Endothelial cell (in vitro differentiated cells): Measurements from ENCODE around the gene RGPD4. TPM values are rescaled to one million over a fixed set of nuclear protein-coding genes. Genes with fewer than 3 reads are reported as not detected.

Experiments used
- DNase-seq: peaks from one replicate; pipeline ENCODE4 v3.0.0; 2021; ENCODE audit warnings: low spot score
- H3K27ac Mint-ChIP-seq: one replicate; pipeline ENCODE4 v1.8.0; 2021; ENCODE audit warnings: mixed read lengths, inconsistent platforms; ENCODE audit not compliant: unreplicated experiment
- H3K27me3 Mint-ChIP-seq: one replicate; pipeline ENCODE4 v1.8.0; 2021; ENCODE audit warnings: mild to moderate bottlenecking, moderate library complexity, mixed read lengths, inconsistent platforms; ENCODE audit not compliant: unreplicated experiment
- H3K36me3 Mint-ChIP-seq: one replicate; pipeline ENCODE4 v1.8.0; 2021; ENCODE audit warnings: mild to moderate bottlenecking, low read depth, mixed read lengths, inconsistent platforms; ENCODE audit not compliant: unreplicated experiment
- H3K4me1 Mint-ChIP-seq: one replicate; pipeline ENCODE4 v1.8.0; 2021; ENCODE audit warnings: mild to moderate bottlenecking, mixed read lengths, inconsistent platforms; ENCODE audit not compliant: unreplicated experiment
- H3K4me3 Mint-ChIP-seq: one replicate; pipeline ENCODE4 v1.8.0; 2021; ENCODE audit warnings: mild to moderate bottlenecking, mixed read lengths, inconsistent platforms; ENCODE audit not compliant: unreplicated experiment
- H3K9me3 Mint-ChIP-seq: one replicate; pipeline ENCODE4 v1.8.0; 2021; ENCODE audit warnings: mixed read lengths, inconsistent platforms; ENCODE audit not compliant: unreplicated experiment
- CTCF ChIP-seq: fragments of 200-600 bp; sonication (generic); IDR thresholded peaks from one replicate; pipeline ENCODE4 v1.5.0; 2021; ENCODE audit warnings: antibody characterized with exemption; ENCODE audit not compliant: unreplicated experiment
- total RNA-seq: library from RNA; stranded (reverse); fragmentation: NEBNext Ultra II Directional; extraction: Animal tissue kit (Norgen Biotek cat#: 25700); gene quantifications from one replicate; pipeline ENCODE4 v1.2.1, GENCODE V29; 2021; ENCODE audit not compliant: unreplicated experiment

RGPD4 gene
- total RNA-seq, 1 donor from 2014 or later, result not detected

- H3K4me1 Mint-ChIP-seq, result peaks cover 14% of the 10 kb centered on the region
- DNase-seq, result no peak
- no peak overlapping the region for H3K4me3 Mint-ChIP-seq
- H3K9me3 Mint-ChIP-seq, result no peaks in the 10 kb centered on the region
- no peaks in the 10 kb centered on the region for H3K36me3 Mint-ChIP-seq
- no peak overlapping the region for H3K27ac Mint-ChIP-seq
- no peaks in the 10 kb centered on the region for H3K27me3 Mint-ChIP-seq
- no peak for TF ChIP-seq CTCF
Observed at GRCh38 chr2:107927034-107927534, 100.4 kb downstream of the RGPD4 start.

- DNase-seq, result no peak
- no peaks in the 10 kb centered on the region for H3K9me3 Mint-ChIP-seq
- peaks cover 46% of the 10 kb centered on the region for H3K4me1 Mint-ChIP-seq
- H3K4me3 Mint-ChIP-seq, result no peak overlapping the region
- H3K36me3 Mint-ChIP-seq, result no peaks in the 10 kb centered on the region
- H3K27me3 Mint-ChIP-seq, result no peaks in the 10 kb centered on the region
- H3K27ac Mint-ChIP-seq, result no peak overlapping the region
- TF ChIP-seq CTCF, result no peak
Observed at GRCh38 chr2:107931412-107931811, 104.7 kb downstream of the RGPD4 start.

GRCh38 chr2:107932488-107932887, 105.8 kb downstream of the RGPD4 start:
- H3K9me3 Mint-ChIP-seq, result no peaks in the 10 kb centered on the region
- no peaks in the 10 kb centered on the region for H3K36me3 Mint-ChIP-seq
- H3K27me3 Mint-ChIP-seq, result no peaks in the 10 kb centered on the region
- H3K27ac Mint-ChIP-seq, result peak overlapping the region; percentile 91
- H3K4me1 Mint-ChIP-seq, result peaks cover 49% of the 10 kb centered on the region
- TF ChIP-seq CTCF, result no peak
- DNase-seq, result no peak
- no peak overlapping the region for H3K4me3 Mint-ChIP-seq

GRCh38 chr2:107932979-107933378, 106.3 kb downstream of the RGPD4 start:
- no peak for TF ChIP-seq CTCF
- DNase-seq, result no peak
- H3K4me1 Mint-ChIP-seq, result peaks cover 52% of the 10 kb centered on the region
- H3K9me3 Mint-ChIP-seq, result no peaks in the 10 kb centered on the region
- no peaks in the 10 kb centered on the region for H3K27me3 Mint-ChIP-seq
- H3K36me3 Mint-ChIP-seq, result no peaks in the 10 kb centered on the region
- H3K27ac Mint-ChIP-seq, result peak overlapping the region; percentile 91
- peak overlapping the region; percentile 32 for H3K4me3 Mint-ChIP-seq

- peaks cover 46% of the 10 kb centered on the region for H3K4me1 Mint-ChIP-seq
- no peak overlapping the region for H3K4me3 Mint-ChIP-seq
- H3K27ac Mint-ChIP-seq, result no peak overlapping the region
- H3K27me3 Mint-ChIP-seq, result no peaks in the 10 kb centered on the region
- DNase-seq, result peak; percentile 41
- TF ChIP-seq CTCF, result peak; percentile 96
- H3K9me3 Mint-ChIP-seq, result no peaks in the 10 kb centered on the region
- H3K36me3 Mint-ChIP-seq, result no peaks in the 10 kb centered on the region
Observed at GRCh38 chr2:107936433-107937359, 110.0 kb downstream of the RGPD4 start.
